Measurements from ENCODE around the gene BAHD1. TPM values are rescaled to one million over a fixed set of nuclear protein-coding genes. Genes with fewer than 3 reads are reported as not detected.

Gene BAHD1
- total RNA-seq, 1 donor from 2014 or later: 17.1 TPM

DNA sequence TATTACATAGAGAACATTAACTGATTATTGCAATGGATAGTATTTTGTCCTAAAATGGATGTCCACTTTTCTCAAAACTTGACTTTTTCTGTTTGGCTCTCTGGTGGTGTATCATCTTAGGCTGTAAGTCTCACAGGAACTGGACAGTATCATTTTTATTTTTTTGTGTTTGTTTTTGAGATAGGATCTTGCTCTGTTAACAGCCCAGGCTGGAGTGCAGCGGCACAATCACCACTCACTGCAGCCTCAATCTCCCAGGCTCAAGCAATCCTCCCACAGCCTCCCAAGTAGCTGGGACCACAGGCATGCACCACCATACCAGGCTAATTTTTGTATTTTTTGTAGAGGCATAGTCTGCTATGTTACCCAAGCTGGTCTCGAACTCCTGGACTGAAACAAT lies 43.2 kb downstream of the BAHD1 start:
- DNase-seq: no peak
- TF ChIP-seq CTCF (IDR thresholded peaks at IDR 0.05; ENCODE audit: borderline replicate concordance): no peak
- intact Hi-C loops (cut with micrococcal nuclease): no loop called here
- H3K27me3 ChIP-seq (ENCODE audit: low read depth): peaks cover 5% of the 10 kb centered on the region
- no peaks in the 10 kb centered on the region for H3K36me3 ChIP-seq
- no peak overlapping the region for H3K4me3 ChIP-seq
- H3K27ac ChIP-seq (replicated peaks): no peak overlapping the region
- H3K9me3 ChIP-seq (replicated peaks): no peaks in the 10 kb centered on the region
- H3K4me1 ChIP-seq: no peaks in the 10 kb centered on the region

GRCh38 chr15:40486066-40486770 lies 45.5 kb downstream of the BAHD1 start:
- peaks cover 5% of the 10 kb centered on the region for H3K27me3 ChIP-seq (ENCODE audit: low read depth)
- no peaks in the 10 kb centered on the region for H3K9me3 ChIP-seq (replicated peaks)
- H3K36me3 ChIP-seq: no peaks in the 10 kb centered on the region
- intact Hi-C loops (cut with micrococcal nuclease): no loop called here
- no peak overlapping the region for H3K4me3 ChIP-seq
- no peaks in the 10 kb centered on the region for H3K4me1 ChIP-seq
- H3K27ac ChIP-seq (replicated peaks): no peak overlapping the region
- no peak for DNase-seq
- TF ChIP-seq CTCF (IDR thresholded peaks at IDR 0.05; ENCODE audit: borderline replicate concordance): no peak

DNA sequence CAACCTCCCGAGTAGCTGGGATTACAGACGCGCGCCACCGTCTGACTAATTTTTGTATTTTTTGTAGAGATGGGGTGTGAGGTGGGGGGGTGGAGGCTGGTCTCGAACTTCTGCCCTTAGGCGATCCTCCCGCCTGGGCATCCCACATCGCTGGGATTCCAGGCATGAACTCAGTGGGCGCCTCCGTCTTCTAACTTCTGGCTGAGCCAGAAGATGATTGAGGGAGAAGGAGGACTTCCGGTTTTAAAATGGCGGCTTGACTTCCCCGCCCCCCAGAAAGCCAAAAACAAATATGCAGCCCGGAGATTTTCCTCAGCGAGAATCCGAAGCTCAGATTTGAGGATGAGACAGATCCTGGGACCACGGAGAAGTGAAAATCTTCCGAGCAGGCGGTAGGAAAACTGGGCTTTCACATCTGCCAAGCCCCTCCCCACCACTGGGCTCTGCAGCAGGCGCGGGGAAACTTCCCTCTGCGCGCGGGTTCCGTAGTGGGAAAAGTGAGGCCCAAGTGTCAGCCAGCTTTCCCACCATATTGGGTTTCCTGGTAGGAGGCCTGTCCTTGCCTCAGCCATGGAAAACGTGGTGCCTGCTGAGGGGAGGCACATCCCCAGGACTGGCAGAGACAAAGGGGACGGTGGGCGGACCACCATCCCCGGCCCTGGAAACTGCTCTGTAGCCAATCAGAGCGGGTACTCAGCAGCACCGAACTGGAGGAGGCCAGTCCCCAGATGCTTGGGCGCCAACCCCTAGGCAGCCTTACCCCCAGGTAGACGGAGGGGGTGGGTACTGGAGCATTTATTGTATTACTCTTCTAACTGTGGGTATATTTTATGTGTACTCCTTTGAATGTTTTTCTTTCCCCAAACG lies 47.3 kb downstream of the BAHD1 start:
- Histone ChIP-seq H3K27me3 (ENCODE audit: low read depth) (peaks cover 5% of the 10 kb centered on the region), H3K27ac (replicated peaks) (no peak overlapping the region), H3K9me3 (replicated peaks) (no peaks in the 10 kb centered on the region), H3K4me3 (no peak overlapping the region), H3K4me1 (no peaks in the 10 kb centered on the region), H3K36me3 (no peaks in the 10 kb centered on the region)
- intact Hi-C loops (cut with micrococcal nuclease): no loop called here
- no peak for DNase-seq
- TF ChIP-seq CTCF (IDR thresholded peaks at IDR 0.05; ENCODE audit: borderline replicate concordance): no peak

DNA sequence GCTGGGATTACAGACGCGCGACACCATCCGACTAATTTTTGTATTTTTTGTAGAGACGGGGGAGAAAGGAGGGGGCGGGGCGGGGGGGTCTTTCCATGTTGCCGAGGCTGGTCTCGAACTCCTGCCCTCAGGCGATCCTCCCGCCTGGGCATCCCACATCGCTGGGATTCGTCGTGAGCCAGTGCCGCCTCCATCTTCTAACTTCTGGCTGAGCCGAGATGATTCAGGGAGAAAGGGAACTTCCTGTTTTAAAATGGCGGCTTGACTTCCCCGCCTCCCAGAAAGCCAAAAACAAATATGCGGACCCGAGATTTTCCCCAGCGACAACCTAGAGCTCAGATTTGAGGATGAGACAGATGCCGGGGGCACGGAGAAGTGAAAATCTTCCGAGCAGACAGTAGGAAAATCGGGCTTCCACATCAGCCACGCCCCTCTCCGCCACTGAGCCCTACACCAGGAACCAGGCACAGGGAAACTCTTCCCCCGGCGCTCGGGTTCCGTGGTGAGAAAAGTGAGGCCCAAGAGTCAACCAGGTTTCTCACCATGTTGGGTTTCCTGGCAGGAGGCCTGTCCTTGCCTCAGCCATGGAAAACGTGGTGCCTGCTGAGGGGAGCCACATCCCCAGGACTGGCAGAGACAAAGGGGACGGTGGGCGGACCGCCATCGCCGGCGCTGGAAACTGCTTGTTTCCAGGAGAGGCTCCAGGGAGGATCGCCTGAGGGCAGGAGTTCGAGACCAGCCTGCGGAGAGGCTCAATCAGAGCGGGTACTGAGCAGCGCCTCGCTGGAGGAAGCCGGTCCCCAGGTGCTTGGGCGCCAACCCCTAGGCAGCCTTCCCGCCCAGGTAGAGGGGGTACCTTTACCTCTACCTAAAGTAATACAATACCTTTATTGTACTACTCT lies 48.8 kb downstream of the BAHD1 start:
- Histone ChIP-seq H3K27me3 (ENCODE audit: low read depth) (peaks cover 5% of the 10 kb centered on the region), H3K27ac (replicated peaks) (no peak overlapping the region), H3K36me3 (no peaks in the 10 kb centered on the region), H3K4me1 (no peaks in the 10 kb centered on the region), H3K9me3 (replicated peaks) (no peaks in the 10 kb centered on the region), H3K4me3 (no peak overlapping the region)
- no peak for TF ChIP-seq CTCF (IDR thresholded peaks at IDR 0.05; ENCODE audit: borderline replicate concordance)
- intact Hi-C loops (cut with micrococcal nuclease): no loop called here
- no peak for DNase-seq
